Lower lobe of right lung (tissue), 2 donors: Measurements from ENCODE around the gene SAMD5. TPM values are rescaled to one million over a fixed set of nuclear protein-coding genes. Genes with fewer than 3 reads are reported as not detected.
A peak's percentile ranks its signal among the peaks of the same experiment; 100 is the strongest.

Experiments used
- ATAC-seq, 2 donors: fragments of 200-7000 bp; cut with Tn5 transposase; one replicate each; pipeline ENCODE4 v1.9.1; 2020 to 2022; ENCODE audit warnings: mild to moderate bottlenecking in 2 of 2, moderate library complexity in 2 of 2
- DNase-seq: peaks from one replicate; pipeline ENCODE4 v3.0.0-alpha.2; 2020
- H3K27ac ChIP-seq: fragments of 200-600 bp; one replicate; pipeline ENCODE4 v1.8.0; 2022
- H3K27me3 ChIP-seq: fragments of 200-600 bp; one replicate; pipeline ENCODE4 v1.8.0; 2022; ENCODE audit warnings: low read depth
- H3K36me3 ChIP-seq: fragments of 200-600 bp; one replicate; pipeline ENCODE4 v1.8.0; 2022; ENCODE audit warnings: mild to moderate bottlenecking
- H3K4me1 ChIP-seq: fragments of 200-600 bp; one replicate; pipeline ENCODE4 v1.8.0; 2022
- H3K4me3 ChIP-seq: fragments of 200-600 bp; one replicate; pipeline ENCODE4 v1.8.0; 2022; ENCODE audit warnings: mild to moderate bottlenecking
- H3K9me3 ChIP-seq: fragments of 200-600 bp; one replicate; pipeline ENCODE4 v1.8.0; 2022
- CTCF ChIP-seq: fragments of 200-600 bp; IDR thresholded peaks from one replicate; pipeline ENCODE4 v1.8.0; 2022; ENCODE audit warnings: antibody characterized with exemption, mild to moderate bottlenecking
- intact Hi-C: fragments of 100-400 bp; cut with DNase I; formaldehyde crosslinking; loops from one replicate; pipeline ENCODE4 v1.11.0; 2022
- total RNA-seq: library from RNA; stranded (reverse); fragmentation: NEBNext Ultra II Directional; extraction: Animal tissue kit (Norgen Biotek cat#: 25700); gene quantifications from one replicate; pipeline ENCODE4 v1.2.1, GENCODE V29; 2021
- donor health status: DM: no; HTN: yes; CAD: no; lungs with severe emphysema.

The SAMD5 gene
- total RNA-seq, 1 donor from 2014 or later: 8.7 TPM

- Histone ChIP-seq H3K4me1 (no peaks in the 10 kb centered on the region), H3K36me3 (no peaks in the 10 kb centered on the region), H3K9me3 (no peaks in the 10 kb centered on the region), H3K4me3 (no peak overlapping the region), H3K27ac (no peak overlapping the region), H3K27me3 (no peaks in the 10 kb centered on the region)
- ATAC-seq (peak; percentile 65 to 68), DNase-seq (peak; percentile 44)
- intact Hi-C loops: no loop called here
- TF ChIP-seq CTCF: no peak
These were observed 110.4 kb downstream of the SAMD5 start for GRCh38 chr6:147618927-147619326.
